Activated CD4-positive, CD25-positive, alpha-beta regulatory T cell treated with anti-CD3 and anti-CD28 coated beads, Interleukin-2, amount 50 U/mL, for 72 hours (primary cell): ENCODE data around the gene UCP3.

Source experiments
- DNase-seq: peaks from one replicate; pipeline ENCODE4 v3.0.0; 2021

UCP3 gene

DNA sequence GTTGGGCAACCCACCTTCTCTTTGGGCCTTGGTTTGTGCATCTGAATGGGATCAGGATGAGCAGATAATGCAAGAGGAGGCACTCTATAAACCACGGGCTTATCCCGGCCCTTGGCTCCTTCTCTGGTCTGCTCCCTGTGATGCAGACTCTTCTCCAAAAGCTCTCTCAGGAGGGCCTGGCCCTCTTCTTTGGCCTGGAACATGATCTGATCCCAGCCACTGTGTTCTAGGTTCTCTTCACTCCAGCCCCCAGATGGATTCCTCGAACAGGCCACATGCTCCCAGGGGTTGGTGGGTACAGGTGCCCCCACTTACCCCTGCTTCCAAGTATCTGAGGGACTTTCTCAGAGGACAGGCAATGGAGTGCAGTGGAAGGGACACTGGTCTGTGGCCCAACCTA, 8.7 kb upstream of the UCP3 start:
- no peak for DNase-seq

GRCh38 chr11:74015919-74016684, 7.2 kb upstream of the UCP3 start:
- DNase-seq: no peak

GRCh38 chr11:74014880-74015279, 6.0 kb upstream of the UCP3 start:
- no peak for DNase-seq

DNA sequence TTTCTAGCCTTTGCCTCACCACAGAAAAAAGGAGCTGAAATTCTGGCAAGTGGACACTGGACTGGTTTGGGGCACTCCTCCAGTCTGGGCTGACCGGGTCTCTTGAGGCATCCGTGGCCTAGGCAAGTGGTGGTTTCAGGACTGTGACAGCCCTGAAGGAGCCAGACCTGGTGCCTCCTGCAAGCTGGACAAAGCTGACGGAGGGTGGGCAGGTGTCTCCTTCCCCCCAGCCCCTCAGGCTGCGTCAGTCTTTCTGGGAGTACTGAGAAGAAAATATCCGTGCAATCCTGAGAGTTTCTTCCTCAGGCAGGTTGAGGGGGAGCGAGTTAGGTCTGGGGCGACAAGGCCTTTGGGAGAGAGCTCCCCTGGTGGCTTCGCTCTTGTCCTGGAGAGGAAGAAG, 4.3 kb upstream of the UCP3 start:
- DNase-seq: no peak

DNA sequence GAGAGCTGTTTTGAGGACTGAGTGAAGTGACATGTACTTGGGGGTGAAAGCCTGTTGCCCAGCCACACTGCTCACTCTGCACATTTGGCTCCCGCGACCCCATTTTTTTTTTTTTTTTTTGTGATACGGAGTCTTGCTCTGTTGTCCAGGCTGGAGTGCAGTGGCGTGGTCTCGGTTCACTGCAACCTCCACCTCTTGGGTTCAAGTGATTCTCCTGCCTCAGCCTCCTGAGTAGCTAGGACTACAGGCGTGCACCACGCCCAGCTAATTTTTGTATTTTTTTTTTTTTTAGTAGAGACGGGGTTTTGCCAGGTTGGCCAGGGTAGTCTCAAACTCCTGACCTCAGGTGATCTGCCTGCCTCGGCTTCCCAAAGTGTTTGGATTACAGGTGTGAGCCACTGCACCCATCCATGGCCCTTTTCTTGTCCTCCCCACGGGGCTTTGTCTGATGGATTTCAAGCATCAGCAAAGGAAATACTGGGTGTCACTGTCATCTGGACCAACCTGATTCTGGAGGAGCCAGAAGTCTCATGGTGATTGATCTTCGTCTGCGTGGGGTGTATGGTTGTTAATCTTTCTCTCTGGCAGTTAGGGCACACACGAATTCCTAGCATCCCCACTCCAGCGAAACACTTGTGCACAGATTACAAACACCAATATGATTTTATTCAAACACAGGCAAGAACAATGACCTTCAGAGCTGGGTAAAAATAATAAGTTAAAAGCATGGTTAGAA, 3.4 kb upstream of the UCP3 start:
- DNase-seq: no peak

DNA sequence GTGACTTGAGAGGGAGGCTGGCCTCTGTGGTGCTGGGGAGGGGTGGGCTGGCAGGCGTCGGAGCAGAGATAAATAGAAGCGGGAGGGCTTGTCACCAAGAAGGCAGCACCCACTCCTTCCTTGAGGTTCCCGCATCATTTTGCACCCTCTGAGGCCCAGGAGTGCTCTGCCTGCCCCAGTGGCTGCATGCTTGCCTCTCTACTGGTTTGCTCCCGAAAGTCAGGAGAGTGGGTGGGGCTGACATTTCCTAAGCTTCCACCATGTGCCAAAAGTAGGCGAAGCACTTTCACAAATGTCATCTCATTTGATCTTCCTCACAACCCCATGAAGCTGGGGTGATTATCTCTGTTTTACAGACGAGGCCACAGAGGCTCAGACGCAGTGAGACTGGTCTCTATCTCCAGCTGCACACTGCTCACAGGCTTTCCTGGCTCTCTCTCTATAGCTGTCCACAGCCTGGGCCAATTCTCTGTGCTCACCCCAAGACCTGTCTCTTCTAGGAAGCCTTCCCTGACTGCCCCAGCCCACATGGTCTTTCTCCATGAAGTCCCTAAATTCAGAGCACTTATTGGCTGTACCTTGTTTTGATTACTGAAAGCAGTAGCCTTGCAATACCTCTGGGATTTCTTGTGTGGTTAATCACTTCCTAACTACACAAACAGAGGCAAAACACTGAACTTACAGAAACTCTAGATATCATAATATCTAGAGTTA, 2.6 kb upstream of the UCP3 start:
- peak; percentile 47 for DNase-seq

- no peak for DNase-seq
Observed at GRCh38 chr11:74010306-74011300, 1.7 kb upstream of the UCP3 start.

GRCh38 chr11:74009675-74010305, 905 bp upstream of the UCP3 start:
- no peak for DNase-seq

GRCh38 chr11:74009230-74009547, 304 bp upstream of the UCP3 start:
- DNase-seq: no peak

- DNase-seq: no peak
Observed at GRCh38 chr11:74007691-74008372, 1.1 kb downstream of the UCP3 start.

DNA sequence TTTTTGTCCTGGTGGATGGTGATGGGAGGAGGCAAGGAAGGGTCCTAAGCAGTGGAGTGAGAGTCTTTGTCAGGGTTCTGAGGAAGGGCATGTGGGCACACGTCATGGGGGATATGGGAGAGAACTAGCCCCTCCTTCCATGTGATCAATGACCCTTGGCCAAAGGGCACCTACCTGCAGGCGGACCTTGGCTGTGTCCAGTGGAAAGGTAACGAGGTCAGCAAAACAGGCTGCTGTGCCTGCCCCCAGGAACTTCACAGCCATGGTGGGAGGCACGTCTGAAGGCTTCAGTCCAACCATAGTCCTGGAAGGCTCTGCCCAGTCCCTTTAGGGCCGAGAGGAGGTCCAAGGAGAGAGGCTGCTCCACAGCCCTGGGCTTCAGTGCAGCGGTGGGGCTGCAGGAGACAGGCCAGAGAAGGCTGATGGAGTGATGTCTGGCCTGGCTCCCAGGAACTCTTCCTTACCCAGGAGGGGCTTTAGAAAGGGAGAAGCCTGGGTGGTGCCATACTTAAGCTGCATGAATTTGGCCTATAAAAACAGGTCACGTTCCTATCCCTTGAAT, 2.1 kb downstream of the UCP3 start:
- DNase-seq: no peak

DNA sequence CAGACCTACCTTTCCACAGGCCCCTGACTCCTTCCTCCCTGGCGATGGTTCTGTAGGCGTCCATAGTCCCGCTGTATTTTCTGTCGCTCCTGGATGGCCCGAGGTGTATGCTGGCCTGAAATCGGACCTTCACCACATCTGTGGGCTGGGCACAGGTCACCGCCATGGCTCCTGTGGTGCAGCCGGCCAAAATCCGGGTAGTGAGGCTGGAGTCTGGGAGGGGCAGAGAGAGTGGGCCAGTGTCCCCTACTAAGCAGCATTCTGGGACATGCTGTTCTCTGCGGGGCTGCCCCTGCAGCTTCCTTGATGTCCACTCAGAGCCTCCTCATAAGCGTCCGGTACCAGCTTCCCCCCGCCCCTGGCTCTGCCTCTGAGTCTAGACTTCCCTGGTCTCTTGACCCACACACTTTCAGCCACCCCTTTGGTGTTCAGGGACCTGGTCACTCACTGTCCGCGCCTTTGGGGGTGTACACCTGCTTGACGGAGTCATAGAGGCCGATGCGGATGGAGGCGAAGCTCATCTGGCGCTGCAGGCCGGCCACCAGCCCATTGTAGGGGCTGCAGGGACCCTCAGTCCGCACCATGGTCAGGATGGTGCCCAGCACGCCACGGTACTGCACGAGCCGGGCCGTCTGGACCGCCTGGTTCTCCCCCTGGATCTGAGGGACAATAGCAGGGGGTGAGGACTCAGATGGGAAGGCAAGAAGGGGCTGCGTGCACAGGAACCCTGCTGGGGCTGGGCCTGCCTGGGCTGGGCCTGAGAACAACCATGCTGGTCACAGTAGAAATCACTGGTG, 3.0 kb downstream of the UCP3 start:
- no peak for DNase-seq

GRCh38 chr11:74004759-74005615, 3.9 kb downstream of the UCP3 start:
- peak; percentile 71 for DNase-seq

- DNase-seq: no peak
Observed at GRCh38 chr11:74004046-74004695, 4.7 kb downstream of the UCP3 start.

- DNase-seq: no peak
Observed at GRCh38 chr11:74002832-74003231, 6.1 kb downstream of the UCP3 start.

DNA sequence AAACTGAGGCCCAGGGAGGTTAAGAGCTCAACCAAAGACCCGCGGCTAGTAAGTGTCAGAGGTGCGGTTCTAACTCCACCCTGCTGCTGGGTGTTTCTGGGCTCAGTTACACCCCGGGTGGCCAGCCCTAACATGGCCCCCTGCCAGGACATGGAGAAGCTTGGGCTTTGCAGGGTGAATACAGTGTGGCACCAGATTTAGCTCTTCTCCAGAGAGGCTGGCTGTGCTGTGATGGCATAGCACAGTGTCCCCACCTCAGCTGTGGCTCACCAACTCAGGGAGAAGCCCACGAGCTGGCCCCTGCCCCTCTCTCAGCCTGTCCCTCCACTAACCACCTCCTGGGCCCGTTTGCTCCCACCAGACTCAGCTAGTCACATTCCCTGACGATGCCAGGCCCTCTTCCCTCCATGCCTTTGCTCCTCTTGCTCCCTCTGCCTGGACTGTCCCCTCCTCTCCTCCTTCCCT, 7.0 kb downstream of the UCP3 start:
- no peak for DNase-seq

DNA sequence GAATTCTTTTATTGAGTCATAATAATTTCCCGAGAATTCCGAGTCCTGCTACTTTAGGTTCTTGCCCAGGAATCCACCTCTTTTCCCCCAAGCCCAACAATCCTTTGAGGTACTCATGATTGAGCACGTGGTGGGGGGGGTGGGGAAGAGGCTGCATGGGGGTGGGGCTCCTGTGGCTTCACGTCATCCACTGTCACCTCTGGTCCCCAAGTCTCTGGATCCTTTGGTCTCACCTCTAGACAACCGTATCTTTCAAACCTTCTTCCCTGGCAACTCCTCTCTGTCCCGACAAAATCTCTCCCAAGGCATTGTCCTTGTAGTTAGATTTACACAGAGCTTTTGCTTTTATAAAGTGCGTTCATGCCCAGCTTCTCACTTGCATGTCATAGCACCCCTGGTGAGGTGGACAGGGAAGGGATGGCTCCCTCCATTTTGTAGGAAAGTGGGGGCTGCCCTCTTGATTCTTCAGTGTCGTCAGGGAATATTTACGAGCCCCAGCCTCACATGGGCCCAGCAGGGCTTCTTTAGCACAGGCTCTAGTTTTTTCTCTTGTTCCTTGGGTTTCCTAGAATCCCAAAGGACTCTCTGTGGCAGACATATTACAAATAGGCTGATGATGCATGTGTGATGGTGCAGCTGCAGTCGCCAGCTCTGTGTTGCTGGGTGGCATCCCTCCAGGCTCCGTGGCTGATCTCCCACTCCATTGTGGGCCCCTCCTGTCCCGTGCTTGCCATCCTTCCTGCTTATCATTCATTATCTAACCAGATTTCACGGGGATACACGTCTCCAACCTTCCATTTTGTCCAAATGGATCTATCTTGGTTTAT, 8.4 kb downstream of the UCP3 start:
- DNase-seq: no peak
